NCI-H82 treated with DMSO at 0.1 percent for 48 hours (cell line): ENCODE measurements around the gene METTL22.
"Not testable (repeated sequence)": the region's sequence is repeated elsewhere in the genome, so short reads cannot be mapped to it uniquely, and the experiment has no call there.

Experiments used
- DNase-seq: peaks from one replicate; lab custom pipeline; 2025; ENCODE audit not compliant: unreplicated experiment; lab: John Stamatoyannopoulos, UW

METTL22 gene

GRCh38 chr16:8631373-8631772 is 9.9 kb downstream of the METTL22 start:
- no peak for DNase-seq

DNA sequence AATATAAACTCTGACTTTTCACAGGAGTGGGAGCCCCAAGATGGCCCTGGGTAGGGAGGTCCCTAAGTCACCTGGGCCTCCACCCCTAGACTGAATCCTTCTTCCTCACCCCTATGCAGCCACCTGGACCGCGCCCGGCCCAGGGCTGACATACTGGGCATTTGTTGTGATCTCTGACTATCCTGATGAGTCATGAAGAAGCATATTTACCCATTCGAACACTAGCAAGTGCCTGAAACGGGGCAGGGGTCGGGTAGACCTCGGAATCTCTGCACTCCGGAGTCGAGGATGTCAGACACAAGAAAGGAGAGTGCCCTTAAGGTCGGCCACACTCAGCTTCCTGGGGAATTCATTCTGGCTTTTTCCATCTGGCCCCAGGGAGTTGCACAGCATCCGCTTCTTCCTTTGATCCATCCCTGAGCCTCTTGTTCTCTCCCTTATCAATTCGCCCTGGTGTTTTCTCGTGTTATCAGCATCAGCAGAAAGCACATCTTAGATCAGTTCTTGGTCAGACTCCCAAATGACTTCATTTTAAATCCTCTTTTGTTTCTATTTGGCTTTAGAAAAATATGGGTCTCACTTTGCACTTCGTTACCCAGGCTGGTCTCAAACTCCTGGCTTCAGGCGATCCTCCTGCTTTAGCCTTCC is 10.4 kb downstream of the METTL22 start:
- no peak for DNase-seq

GRCh38 chr16:8632675-8633182 is 11.2 kb downstream of the METTL22 start:
- DNase-seq: no peak

DNA sequence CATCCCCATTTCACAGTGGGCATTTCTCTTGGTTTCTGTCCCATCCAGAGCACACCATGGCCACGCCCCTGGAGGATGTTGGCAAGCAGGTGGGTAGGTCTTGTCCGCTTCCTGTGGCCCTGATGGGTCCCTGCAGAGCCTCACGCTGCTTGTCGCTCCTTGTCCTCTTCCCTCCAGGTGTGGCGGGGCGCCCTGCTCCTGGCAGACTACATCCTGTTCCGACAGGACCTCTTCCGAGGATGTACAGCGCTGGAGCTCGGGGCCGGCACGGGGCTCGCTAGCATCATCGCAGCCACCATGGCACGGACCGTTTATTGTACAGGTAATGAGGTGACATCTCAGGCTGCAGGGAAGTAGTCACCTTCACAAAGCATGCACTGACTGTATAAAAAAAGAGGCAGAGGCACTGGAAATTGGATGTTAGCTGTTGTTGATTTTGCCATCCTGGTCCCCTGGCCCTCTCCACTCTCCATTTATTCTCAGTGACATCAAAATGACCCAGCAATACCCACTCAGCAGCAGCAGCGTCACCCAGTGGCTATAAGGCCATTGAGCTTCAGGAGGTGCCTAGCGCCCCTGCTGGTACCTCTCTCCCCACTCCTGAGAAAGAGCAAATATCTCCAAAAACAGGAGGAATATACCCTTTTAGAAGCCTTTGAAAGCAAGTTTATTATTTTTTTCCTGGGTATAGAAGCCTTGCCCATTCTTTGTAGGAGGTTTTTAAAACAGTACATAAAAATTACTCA is 13.7 kb downstream of the METTL22 start:
- no peak for DNase-seq

- DNase-seq: no peak
Measured at GRCh38 chr16:8639694-8640093, 18.2 kb downstream of the METTL22 start.

DNA sequence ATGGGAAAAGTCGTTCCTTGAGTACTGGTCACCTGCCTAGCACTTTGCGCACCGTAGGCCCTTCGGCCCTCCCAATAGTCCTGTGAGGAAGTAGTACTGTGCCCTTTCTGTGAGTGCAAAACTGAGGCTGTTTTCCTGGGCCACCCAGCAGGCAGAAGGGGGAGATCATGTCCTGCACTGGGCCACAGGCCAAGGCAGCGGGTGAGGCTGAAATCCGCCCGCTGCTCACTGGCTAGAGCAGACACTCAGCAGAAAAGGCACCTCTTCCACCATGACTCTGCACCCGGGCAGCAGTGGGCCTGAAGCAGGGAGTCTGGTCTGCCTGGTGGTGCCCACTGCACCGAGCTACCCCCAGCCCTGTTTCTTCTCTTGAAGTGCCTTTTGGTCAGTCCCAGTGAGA is 20.2 kb downstream of the METTL22 start:
- DNase-seq: no peak

DNA sequence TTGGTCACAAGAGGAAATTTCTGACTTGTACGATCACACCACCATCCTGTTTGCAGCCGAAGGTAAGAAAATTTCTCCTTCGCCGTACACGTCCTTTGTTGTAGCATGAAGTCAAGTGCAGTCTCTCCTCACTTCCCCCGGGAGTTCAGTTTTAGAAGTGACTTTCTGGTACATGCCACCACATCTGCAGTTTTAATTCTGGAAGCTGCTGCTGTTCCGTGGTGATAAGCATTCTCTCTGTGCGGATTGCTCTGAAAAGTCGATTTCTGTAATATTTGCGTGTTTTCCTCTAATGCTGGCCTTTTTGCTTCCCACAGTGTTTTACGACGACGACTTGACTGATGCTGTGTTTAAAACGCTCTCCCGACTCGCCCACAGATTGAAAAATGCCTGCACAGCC is 20.6 kb downstream of the METTL22 start:
- no peak for DNase-seq

- no peak for DNase-seq
Measured at GRCh38 chr16:8644211-8645140, 23.0 kb downstream of the METTL22 start.

DNA sequence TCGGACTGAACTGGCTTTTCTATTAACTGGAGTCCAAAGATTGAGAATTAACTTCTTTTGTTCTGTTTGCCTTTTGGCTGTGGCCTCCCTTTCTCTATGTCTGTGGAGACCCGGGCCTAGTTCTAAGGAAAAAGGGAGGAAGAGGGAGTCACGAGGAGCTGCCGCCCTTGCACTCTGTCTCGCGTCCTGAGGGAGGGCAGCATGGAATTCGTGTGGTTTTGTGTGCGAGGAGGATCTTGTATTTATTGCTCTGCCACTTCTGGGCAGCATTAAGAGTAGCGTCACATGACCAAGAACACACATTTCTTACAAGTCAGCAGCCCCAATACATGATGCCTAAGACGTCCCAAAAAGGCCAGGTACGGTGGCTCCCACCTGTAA is 23.6 kb downstream of the METTL22 start:
- no peak for DNase-seq

DNA sequence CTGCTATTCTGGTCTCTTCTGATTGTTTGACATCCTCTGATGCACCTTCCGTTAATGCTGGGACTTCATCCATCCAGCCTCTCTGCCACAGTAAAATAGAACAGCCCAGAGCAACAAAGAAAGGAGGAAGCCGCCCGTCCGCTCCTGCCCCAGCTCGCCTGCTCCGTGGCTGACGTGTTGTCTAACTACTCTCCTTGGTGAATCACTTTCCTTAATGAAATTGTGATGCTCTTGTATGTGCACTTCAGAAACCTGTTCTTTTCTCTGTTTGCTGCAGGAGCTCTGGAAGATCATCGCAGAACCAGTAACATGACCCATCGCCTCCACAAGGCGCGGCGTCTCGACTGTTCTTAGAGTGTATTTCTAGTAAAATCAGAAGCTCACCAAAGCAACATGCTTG is 24.3 kb downstream of the METTL22 start:
- no peak for DNase-seq

- DNase-seq: no peak
Measured at GRCh38 chr16:8646326-8647053, 25.0 kb downstream of the METTL22 start.

GRCh38 chr16:8647721-8648318 is 26.3 kb downstream of the METTL22 start:
- no peak for DNase-seq

DNA sequence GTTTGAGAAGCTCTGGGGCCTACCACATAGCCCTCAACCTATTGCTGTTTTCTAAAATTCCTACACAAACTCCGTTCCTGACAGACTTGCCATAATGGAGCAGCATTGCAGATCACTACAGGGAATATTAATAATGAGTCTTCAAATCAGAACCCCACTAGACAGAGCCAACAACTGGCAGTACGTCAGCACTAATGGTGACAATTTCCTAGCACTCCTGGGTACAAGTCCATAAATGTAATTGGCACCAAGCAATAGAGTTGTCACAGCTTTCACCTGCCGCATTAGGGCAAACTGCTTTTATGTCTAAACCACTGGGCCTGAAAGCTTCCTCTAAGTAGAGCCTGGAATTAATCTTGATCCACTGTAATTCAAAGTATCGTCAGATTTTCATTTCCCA is 27.4 kb downstream of the METTL22 start:
- no peak for DNase-seq

DNA sequence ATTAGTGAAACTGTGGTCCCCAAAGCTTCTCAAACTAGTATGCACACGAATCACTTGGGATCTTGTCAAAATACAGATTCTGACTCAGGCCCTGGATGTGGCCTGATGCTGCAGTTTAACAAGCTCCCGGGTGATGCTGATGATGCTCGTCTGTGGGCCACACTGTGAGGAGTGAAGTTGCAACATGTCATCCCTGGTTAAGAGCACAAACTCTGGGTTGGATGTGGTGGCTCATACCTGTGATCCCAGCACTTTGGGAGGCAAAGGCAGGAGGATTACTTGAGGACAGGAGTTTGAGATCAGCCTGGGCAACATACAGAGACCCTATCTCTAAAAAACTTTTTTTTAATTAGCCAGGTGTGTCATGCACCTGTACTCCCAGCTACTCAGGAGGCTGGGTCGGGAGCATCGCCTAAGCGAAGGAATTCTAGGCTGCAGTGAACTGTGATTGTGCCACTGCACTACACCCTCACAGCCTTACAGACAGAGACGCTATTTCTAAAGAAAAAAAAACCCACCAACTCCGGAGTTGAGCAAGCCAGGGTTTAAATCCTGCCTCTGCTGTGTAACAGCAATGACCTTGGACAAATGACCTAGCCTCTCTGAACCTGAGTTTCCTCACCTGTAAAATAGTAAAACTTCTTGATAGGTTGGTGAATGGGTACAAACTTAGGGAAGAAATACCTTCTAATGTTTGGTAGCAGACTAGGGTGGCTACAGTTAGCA is 28.5 kb downstream of the METTL22 start:
- no peak for DNase-seq

DNA sequence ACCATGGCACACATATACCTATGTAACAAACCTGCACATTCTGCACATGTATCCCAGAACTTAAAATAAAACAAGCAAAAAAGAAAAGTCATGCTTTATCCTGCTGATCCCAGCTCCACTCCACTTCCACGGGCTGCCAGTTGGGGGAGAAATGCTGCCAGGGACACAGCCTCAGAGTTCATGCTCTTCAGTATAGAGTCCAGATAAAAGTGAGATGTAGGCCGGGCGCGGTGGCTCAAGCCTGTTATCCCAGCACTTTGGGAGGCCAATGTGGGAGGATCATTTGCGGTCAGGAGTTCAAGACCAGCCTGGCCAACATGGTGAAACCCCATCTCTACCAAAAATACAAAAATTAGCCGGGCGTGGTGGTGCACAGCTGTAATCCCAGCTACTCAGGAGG is 30.5 kb downstream of the METTL22 start:
- DNase-seq: not testable (repeated sequence)

- no peak for DNase-seq
Measured at GRCh38 chr16:8655184-8655717, 33.8 kb downstream of the METTL22 start.

- no peak for DNase-seq
Measured at GRCh38 chr16:8656376-8656775, 34.9 kb downstream of the METTL22 start.

- peak; percentile 14 for DNase-seq
Measured at GRCh38 chr16:8660841-8661301, 39.4 kb downstream of the METTL22 start.

DNA sequence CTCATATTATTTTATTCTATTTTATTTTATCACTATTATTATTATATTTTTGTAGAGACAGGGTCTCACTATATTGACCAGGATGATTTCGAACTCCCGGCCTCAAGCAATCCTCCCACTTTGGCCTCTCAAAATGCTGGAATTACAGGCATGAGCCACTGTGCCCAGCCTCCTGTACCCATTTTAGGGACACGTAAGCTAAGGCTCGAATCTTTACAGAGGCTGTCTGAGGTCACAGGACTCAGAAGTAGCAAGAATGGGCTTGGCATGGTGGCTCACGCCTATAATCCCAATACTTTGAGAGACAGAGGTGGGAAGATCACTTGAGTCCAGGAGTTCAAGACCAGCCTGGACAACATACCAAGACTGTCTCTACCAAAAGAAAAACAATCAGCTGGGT is 40.2 kb downstream of the METTL22 start:
- DNase-seq: no peak
